ENCODE measurements around the gene IL17C.

GRCh38 chr16:88688013-88688778, 49.8 kb downstream of the IL17C start:
- TF ChIP-seq MYBL2 (IDR thresholded peaks at IDR 0.05; ENCODE audit: low read depth) (no peak), MYBL2 (CRISPR knock-in tag; IDR thresholded peaks at IDR 0.05; ENCODE audit: borderline replicate concordance) (no peak), KLF10 (CRISPR knock-in tag; IDR thresholded peaks at IDR 0.05) (no peak), NFIC (IDR thresholded peaks at IDR 0.05) (peak; percentile 99), SRF (CRISPR knock-in tag; IDR thresholded peaks at IDR 0.05) (0 out of 4 replicates have a peak, but pooled peaks of 1 of the 2 experiments have one; percentile 34), CHD1 (IDR thresholded peaks at IDR 0.05; ENCODE audit: low read length) (no peak), FOXA3 (CRISPR knock-in tag; conservative IDR thresholded peaks at IDR 0.05 in 1 of 2, IDR thresholded peaks at IDR 0.05 in 1 of 2) (no peak; a peak in 1 of 4 replicates), CTCF (IDR thresholded peaks at IDR 0.05 in 2 of 3, conservative IDR thresholded peaks at IDR 0.05 in 1 of 3; ENCODE audit: insufficient read depth in 2 of 3, low read depth in 1 of 3, low read length in 3 of 3) (no peak), POLR2A (conservative IDR thresholded peaks at IDR 0.05) (no peak), ATF2 (CRISPR knock-in tag; IDR thresholded peaks at IDR 0.05) (no peak), FOXJ3 (CRISPR knock-in tag; IDR thresholded peaks at IDR 0.05) (no peak), NFRKB (IDR thresholded peaks at IDR 0.05; ENCODE audit: low read depth) (no peak), SETDB1 (IDR thresholded peaks at IDR 0.05; ENCODE audit: low read length) (no peak)

Data from K562 (cell line).